HepG2 (cell line): Measurements from ENCODE around the gene NUAK2. TPM values are rescaled to one million over a fixed set of nuclear protein-coding genes. Genes with fewer than 3 reads are reported as not detected.
A peak's percentile ranks its signal among the peaks of the same experiment; 100 is the strongest.

Source experiments
- ATAC-seq: fragments of 200-7000 bp; cut with Tn5 transposase; 3 replicates; pipeline ENCODE4 v1.9.1; 2020; ENCODE audit warnings: mild to moderate bottlenecking, moderate library complexity
- BruUV-seq: library from RNA; stranded (reverse); fragments of 400-500 nt; replicated peaks from 2 replicates; lab custom pipeline; 2021; lab: Mats Ljungman, UMichigan
- CTCF ChIA-PET: fragments of 300-600 bp; formaldehyde crosslinking; extraction: SDS; loops from one replicate; lab custom pipeline; 2021; ENCODE audit warnings: low total read pairs, inconsistent platforms, low intra/inter-chr PET ratio; lab: Yijun Ruan, JAX
- POLR2A ChIA-PET: fragments of 350-600 bp; sonication (Branson Sonifier 250); formaldehyde crosslinking; loops from one replicate; lab custom pipeline; 2020; ENCODE audit warnings: antibody characterized with exemption, inconsistent platforms; lab: Yijun Ruan, JAX
- DNase-seq: peaks from one replicate; pipeline ENCODE4 v3.0.0-alpha.2; 2015; ENCODE audit warnings: low spot score
- FAIRE-seq: peaks from 3 replicates; lab custom pipeline; 2011; peaks lifted over from hg19 to GRCh38; lab: Jason Lieb, UNC
- H2AFZ ChIP-seq: one replicate; pipeline ENCODE4 v1.6.1; 2011; ENCODE audit warnings: low read length, inconsistent platforms
- H3K27ac ChIP-seq: fragments of 300-600 bp; 3 replicates; pipeline ENCODE4 v1.8.0; 2011; ENCODE audit warnings: mixed run types, mild to moderate bottlenecking, mixed read lengths, low read length, inconsistent platforms; ENCODE audit not compliant: insufficient read depth; ENCODE audit errors: extremely low read length
- H3K27me3 ChIP-seq, 2 experiments: fragments of 200-600 bp in 1 of 2; 2 replicates in 1 of 2; 3 replicates in 1 of 2; pipeline versions ENCODE4 v1.6.0 to v1.8.0; 2011; ENCODE audit warnings: low read length in 2 of 2, mild to moderate bottlenecking in 2 of 2, moderate library complexity in 2 of 2, inconsistent platforms in 1 of 2; ENCODE audit not compliant: insufficient read depth in 2 of 2, control insufficient read depth in 1 of 2
- H3K36me3 ChIP-seq, 2 experiments: fragments of 200-600 bp in 1 of 2; replicated peaks in 1 of 2; 2 replicates in 1 of 2; 3 replicates in 1 of 2; pipeline versions ENCODE4 v1.5.1 to v1.8.0; 2011; ENCODE audit warnings: low read length in 2 of 2, inconsistent platforms in 1 of 2; ENCODE audit not compliant: insufficient read depth in 2 of 2, control insufficient read depth in 1 of 2
- H3K4me1 ChIP-seq: 2 replicates; pipeline ENCODE4 v1.5.1; 2012; ENCODE audit warnings: low read length, inconsistent platforms; ENCODE audit not compliant: insufficient read depth
- H3K4me2 ChIP-seq: 2 replicates; pipeline ENCODE4 v1.6.0; 2011; ENCODE audit warnings: low read depth, low read length, inconsistent platforms
- H3K4me3 ChIP-seq, 3 experiments: fragments of 200-600 bp in 1 of 3; sonication (generic), shearing (Covaris generic) in 1 of 3; replicated peaks in 1 of 3; 2 replicates each; pipeline ENCODE4 v1.5.1; 2011 to 2016; ENCODE audit warnings: low read length in 3 of 3, inconsistent platforms in 2 of 3, low read depth in 2 of 3, mild to moderate bottlenecking in 2 of 3, control low read depth in 1 of 3, mixed read lengths in 1 of 3; ENCODE audit not compliant: insufficient read depth in 1 of 3
- H3K79me2 ChIP-seq: one replicate; pipeline ENCODE4 v1.6.1; 2011; ENCODE audit warnings: low read length, inconsistent platforms; ENCODE audit not compliant: insufficient read depth
- H3K9ac ChIP-seq: 2 replicates; pipeline ENCODE4 v1.6.0; 2011; ENCODE audit warnings: mild to moderate bottlenecking, low read depth, low read length, inconsistent platforms; ENCODE audit not compliant: insufficient read depth
- H3K9me3 ChIP-seq: 2 replicates; pipeline ENCODE4 v1.5.1; 2012; ENCODE audit warnings: mild to moderate bottlenecking, low read length
- H4K20me1 ChIP-seq: 2 replicates; pipeline ENCODE4 v1.6.0; 2011; ENCODE audit warnings: inconsistent platforms, mild to moderate bottlenecking, low read length, moderate library complexity; ENCODE audit not compliant: insufficient read depth
- HNRNPK ChIP-seq: fragments of 200-400 bp; formaldehyde crosslinking; IDR thresholded peaks from 2 replicates; pipeline ENCODE4 v1.6.1; 2018; ENCODE audit warnings: low read length, low read depth, moderate library complexity, mild to moderate bottlenecking; ENCODE audit not compliant: poor library complexity, severe bottlenecking
- WGBS: methylation state at CpG from one replicate; pipeline ENCODE4 v1.1.6; 2017; ENCODE audit warnings: low lambda C conversion rate; 5-methylcytosine and 5-hydroxymethylcytosine counted together
- in situ Hi-C: cut with HindIII; loops from 2 replicates; pipeline ENCODE4 v1.10.0; 2017; ENCODE audit warnings: low pct_unique_long_range_greater_than_20kb; ENCODE audit not compliant: extremely low pct_ligation_motif_present
- intact Hi-C: fragments of 100-400 bp; cut with micrococcal nuclease; formaldehyde crosslinking; loops from one replicate; pipeline ENCODE4 v1.10.0; 2022; ENCODE audit not compliant: unreplicated experiment
- polyA plus RNA-seq, 8 experiments: library from polyadenylated mRNA; depleted of rRNA in 3 of 8; stranded (reverse) in 7 of 8; unstranded in 1 of 8; fragments of >200 nt; fragmentation: Illumina TruSeq in 4 of 8; extraction: Trizol in 4 of 8; gene quantifications; 2 replicates each; pipeline versions ENCODE4 v1.2.1 to v1.2.3, GENCODE V29; 2011 to 2016; ENCODE audit warnings: low read depth in 4 of 8, missing spikeins in 1 of 8, mixed read lengths in 1 of 8; ENCODE audit not compliant: insufficient read depth in 1 of 8
- total RNA-seq, 5 experiments: library from RNA; depleted of rRNA; stranded (reverse); fragments of >200 nt; fragmentation: Illumina TruSeq; extraction: Trizol; gene quantifications; 2 replicates each; pipeline ENCODE4 v1.2.3, GENCODE V29; 2016; ENCODE audit warnings: low read depth in 1 of 5
- TF ChIP-seq, protein P1 (sequence below): sonication (generic); formaldehyde crosslinking; IDR thresholded peaks from 2 replicates; pipeline ENCODE4 v1.4.0; 2020; ENCODE audit warnings: missing genetic modification reagents, borderline replicate concordance
- TF ChIP-seq, protein P2 (sequence below): sonication (generic); formaldehyde crosslinking; IDR thresholded peaks from 2 replicates; pipeline ENCODE4 v1.4.0; 2020; ENCODE audit warnings: missing genetic modification reagents

The NUAK2 gene
- total and polyA plus RNA-seq, 2 of the 13 experiments (the other 11 are each of a cell fraction or from before 2014, with no cell fraction given) = 0.75 to 1.1 TPM

- in situ Hi-C loops (no loop called here), intact Hi-C loops (no loop called here)
- DNase-seq = no peak
- no TSS peak for BruUV-seq
- H3K27ac ChIP-seq = no peak overlapping the region
- peaks cover 16 to 75% of the 10 kb centered on the region in 2 experiments for H3K27me3 ChIP-seq
- H3K36me3 ChIP-seq = no peaks in the 10 kb centered on the region
- no peak for FAIRE-seq
- H2AFZ ChIP-seq = no peak overlapping the region
- no peak for ATAC-seq
- no peaks in the 10 kb centered on the region for H3K9me3 ChIP-seq
- ChIA-PET POLR2A (no interaction called here), CTCF (no interaction called here)
- H3K79me2 ChIP-seq = no peaks in the 10 kb centered on the region
- WGBS = no CpG with 5 or more reads among the region's 63 CpGs
- no peaks in the 10 kb centered on the region for H4K20me1 ChIP-seq
- peaks cover 9% of the 10 kb centered on the region for H3K4me1 ChIP-seq
- no peak overlapping the region; a peak in 1 of 6 replicates for H3K4me3 ChIP-seq
- no peak overlapping the region for H3K4me2 ChIP-seq
- TF ChIP-seq HNRNPK = peak; percentile 25
- TF ChIP-seq, protein P1, sequence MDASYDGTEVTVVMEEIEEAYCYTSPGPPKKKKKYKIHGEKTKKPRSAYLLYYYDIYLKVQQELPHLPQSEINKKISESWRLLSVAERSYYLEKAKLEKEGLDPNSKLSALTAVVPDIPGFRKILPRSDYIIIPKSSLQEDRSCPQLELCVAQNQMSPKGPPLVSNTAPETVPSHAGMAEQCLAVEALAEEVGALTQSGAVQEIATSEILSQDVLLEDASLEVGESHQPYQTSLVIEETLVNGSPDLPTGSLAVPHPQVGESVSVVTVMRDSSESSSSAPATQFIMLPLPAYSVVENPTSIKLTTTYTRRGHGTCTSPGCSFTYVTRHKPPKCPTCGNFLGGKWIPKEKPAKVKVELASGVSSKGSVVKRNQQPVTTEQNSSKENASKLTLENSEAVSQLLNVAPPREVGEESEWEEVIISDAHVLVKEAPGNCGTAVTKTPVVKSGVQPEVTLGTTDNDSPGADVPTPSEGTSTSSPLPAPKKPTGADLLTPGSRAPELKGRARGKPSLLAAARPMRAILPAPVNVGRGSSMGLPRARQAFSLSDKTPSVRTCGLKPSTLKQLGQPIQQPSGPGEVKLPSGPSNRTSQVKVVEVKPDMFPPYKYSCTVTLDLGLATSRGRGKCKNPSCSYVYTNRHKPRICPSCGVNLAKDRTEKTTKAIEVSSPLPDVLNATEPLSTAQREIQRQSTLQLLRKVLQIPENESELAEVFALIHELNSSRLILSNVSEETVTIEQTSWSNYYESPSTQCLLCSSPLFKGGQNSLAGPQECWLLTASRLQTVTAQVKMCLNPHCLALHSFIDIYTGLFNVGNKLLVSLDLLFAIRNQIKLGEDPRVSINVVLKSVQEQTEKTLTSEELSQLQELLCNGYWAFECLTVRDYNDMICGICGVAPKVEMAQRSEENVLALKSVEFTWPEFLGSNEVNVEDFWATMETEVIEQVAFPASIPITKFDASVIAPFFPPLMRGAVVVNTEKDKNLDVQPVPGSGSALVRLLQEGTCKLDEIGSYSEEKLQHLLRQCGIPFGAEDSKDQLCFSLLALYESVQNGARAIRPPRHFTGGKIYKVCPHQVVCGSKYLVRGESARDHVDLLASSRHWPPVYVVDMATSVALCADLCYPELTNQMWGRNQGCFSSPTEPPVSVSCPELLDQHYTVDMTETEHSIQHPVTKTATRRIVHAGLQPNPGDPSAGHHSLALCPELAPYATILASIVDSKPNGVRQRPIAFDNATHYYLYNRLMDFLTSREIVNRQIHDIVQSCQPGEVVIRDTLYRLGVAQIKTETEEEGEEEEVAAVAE = no peak
- TF ChIP-seq, protein P2, sequence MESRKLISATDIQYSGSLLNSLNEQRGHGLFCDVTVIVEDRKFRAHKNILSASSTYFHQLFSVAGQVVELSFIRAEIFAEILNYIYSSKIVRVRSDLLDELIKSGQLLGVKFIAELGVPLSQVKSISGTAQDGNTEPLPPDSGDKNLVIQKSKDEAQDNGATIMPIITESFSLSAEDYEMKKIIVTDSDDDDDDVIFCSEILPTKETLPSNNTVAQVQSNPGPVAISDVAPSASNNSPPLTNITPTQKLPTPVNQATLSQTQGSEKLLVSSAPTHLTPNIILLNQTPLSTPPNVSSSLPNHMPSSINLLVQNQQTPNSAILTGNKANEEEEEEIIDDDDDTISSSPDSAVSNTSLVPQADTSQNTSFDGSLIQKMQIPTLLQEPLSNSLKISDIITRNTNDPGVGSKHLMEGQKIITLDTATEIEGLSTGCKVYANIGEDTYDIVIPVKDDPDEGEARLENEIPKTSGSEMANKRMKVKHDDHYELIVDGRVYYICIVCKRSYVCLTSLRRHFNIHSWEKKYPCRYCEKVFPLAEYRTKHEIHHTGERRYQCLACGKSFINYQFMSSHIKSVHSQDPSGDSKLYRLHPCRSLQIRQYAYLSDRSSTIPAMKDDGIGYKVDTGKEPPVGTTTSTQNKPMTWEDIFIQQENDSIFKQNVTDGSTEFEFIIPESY (CRISPR knock-in tag) = peak; percentile 91
- no peak overlapping the region for H3K9ac ChIP-seq
These were observed 22.0 kb upstream of the NUAK2 start for GRCh38 chr1:205343431-205344065.
